ENCODE results near the gene NDUFS1. TPM values are rescaled to one million over a fixed set of nuclear protein-coding genes. Genes with fewer than 3 reads are reported as not detected.
"Not testable (repeated sequence)": the region's sequence is repeated elsewhere in the genome, so short reads cannot be mapped to it uniquely, and the experiment has no call there.

Gene NDUFS1
- total and polyA plus RNA-seq, 9 donors = 47.3 to 99.3 (median 63.4) TPM

DNA sequence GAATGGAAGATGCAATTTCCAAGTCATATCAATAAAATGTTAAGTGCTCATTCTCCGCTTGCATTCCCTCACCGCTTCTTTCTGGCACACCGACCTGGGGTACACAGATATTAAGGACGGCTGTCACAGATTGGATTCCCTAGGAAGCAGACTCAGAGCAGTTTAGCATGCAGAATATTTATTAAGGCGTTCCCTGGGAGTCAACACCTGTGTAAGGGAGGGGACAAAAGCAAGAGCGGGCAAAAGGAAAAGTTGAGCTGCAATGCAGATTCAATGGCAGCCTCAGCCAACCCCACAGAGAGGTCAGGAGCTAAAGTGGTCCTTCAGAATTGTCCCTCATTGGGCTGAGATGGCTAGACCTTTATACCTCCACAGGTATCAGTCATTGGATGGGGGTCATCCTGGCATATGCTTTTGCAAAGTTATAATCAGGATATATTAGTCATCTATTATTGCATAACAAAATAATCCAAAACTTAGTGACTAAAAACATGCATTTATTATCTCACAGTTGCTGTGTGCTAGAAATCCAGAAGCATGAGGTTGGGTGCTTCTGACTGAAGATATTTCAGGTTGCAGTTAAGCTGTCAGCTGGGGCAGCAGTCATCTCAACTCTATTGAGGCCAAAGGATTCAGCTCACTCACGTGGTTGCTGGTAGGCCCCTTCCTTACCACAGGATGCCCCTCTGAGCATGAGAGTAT, 46.2 kb downstream of the NDUFS1 start:
- DNase-seq = no peak
- Histone ChIP-seq H3K4me3 (ENCODE audit: low read length) (no peak overlapping the region), H3K27me3 (ENCODE audit: control insufficient read depth, insufficient read depth, low read length) (no peaks in the 10 kb centered on the region), H3K36me3 (ENCODE audit: control insufficient read depth, insufficient read depth, low read length) (peaks cover 5% of the 10 kb centered on the region), H3K9me3 (replicated peaks; ENCODE audit: control insufficient read depth, low read depth, low read length) (no peaks in the 10 kb centered on the region), H3K4me1 (ENCODE audit: control insufficient read depth, insufficient read depth, low read length) (no peaks in the 10 kb centered on the region), H3K27ac (ENCODE audit: low read length) (no peak overlapping the region)
- WGBS (ENCODE audit: insufficient coverage) = 89% methylated on average over 4 of the region's 7 CpGs

DNA sequence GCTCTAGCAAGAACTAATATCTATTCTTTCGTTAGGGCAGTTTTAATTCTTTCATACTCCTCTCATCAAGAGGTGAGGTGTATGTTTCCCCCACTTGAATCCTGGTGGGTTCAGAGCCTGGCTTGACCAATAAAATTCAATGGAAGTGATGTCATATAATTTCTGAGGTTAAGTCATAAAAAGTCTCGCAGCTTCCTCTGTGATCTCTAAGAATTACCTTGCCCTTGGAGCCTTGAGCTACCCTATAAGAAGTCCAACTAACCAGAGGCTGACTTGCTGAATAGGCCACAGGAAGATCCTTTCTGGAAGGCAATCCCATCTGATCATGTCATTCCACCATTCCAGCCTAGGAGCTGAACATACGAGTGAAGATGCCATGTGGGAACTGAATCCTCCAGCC, 47.1 kb downstream of the NDUFS1 start:
- Histone ChIP-seq H3K4me1 (ENCODE audit: control insufficient read depth, insufficient read depth, low read length) (no peaks in the 10 kb centered on the region), H3K27me3 (ENCODE audit: control insufficient read depth, insufficient read depth, low read length) (no peaks in the 10 kb centered on the region), H3K4me3 (ENCODE audit: low read length) (no peak overlapping the region), H3K9me3 (replicated peaks; ENCODE audit: control insufficient read depth, low read depth, low read length) (no peaks in the 10 kb centered on the region), H3K27ac (ENCODE audit: low read length) (no peak overlapping the region), H3K36me3 (ENCODE audit: control insufficient read depth, insufficient read depth, low read length) (peaks cover 5% of the 10 kb centered on the region)
- no peak for DNase-seq
- 100% methylated on average over 1 of the region's 3 CpGs for WGBS (ENCODE audit: insufficient coverage)

DNA sequence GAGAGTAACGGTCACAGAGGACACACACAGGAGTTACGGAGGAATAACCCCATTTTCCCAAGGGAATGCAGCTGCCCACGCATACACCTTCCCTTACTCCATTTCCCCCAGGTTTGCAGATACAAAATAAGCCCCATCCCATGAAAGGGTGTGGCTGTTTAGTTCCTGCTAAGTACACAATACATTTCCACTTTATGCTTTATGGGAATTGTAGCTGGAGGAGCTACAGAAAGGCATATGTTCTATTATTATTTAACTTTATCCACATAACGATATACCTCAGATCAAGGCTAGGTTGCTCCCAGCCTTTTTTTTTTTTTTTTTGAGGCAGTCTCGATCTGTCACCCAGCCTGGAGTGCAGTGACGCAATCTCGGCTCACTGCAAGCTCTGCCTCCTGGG, 50.5 kb downstream of the NDUFS1 start:
- Histone ChIP-seq H3K4me1 (ENCODE audit: control insufficient read depth, insufficient read depth, low read length) (no peaks in the 10 kb centered on the region), H3K36me3 (ENCODE audit: control insufficient read depth, insufficient read depth, low read length) (peaks cover 6% of the 10 kb centered on the region), H3K27me3 (ENCODE audit: control insufficient read depth, insufficient read depth, low read length) (no peaks in the 10 kb centered on the region), H3K9me3 (replicated peaks; ENCODE audit: control insufficient read depth, low read depth, low read length) (no peaks in the 10 kb centered on the region), H3K4me3 (ENCODE audit: low read length) (no peak overlapping the region), H3K27ac (ENCODE audit: low read length) (no peak overlapping the region)
- no CpG with 5 or more reads among the region's 7 CpGs for WGBS (ENCODE audit: insufficient coverage)
- DNase-seq = no peak

DNA sequence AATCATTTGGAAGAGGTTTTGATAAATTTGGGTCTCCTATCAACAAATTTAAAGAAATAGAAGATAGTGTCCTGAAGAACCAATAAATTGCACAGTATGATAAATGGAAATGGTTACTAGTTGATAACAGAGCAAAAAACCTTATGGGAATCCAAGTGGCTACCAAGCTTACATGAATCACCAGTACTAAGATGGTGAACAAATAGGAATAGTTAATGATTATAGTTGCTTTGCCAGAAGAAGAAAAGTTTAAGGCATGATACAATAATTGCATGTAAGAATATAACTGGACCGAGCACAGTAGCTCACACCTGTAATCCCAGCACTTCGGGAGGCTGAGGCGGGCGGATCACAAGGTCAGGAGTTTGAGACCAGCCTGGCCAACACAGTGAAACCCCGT, 53.7 kb downstream of the NDUFS1 start:
- no peaks in the 10 kb centered on the region for H3K4me1 ChIP-seq (ENCODE audit: control insufficient read depth, insufficient read depth, low read length)
- no peak overlapping the region for H3K4me3 ChIP-seq (ENCODE audit: low read length)
- no peak overlapping the region for H3K27ac ChIP-seq (ENCODE audit: low read length)
- H3K27me3 ChIP-seq (ENCODE audit: control insufficient read depth, insufficient read depth, low read length) = no peaks in the 10 kb centered on the region
- peaks cover 4% of the 10 kb centered on the region for H3K36me3 ChIP-seq (ENCODE audit: control insufficient read depth, insufficient read depth, low read length)
- DNase-seq = no peak
- 90% methylated on average over 2 of the region's 5 CpGs for WGBS (ENCODE audit: insufficient coverage)
- H3K9me3 ChIP-seq (replicated peaks; ENCODE audit: control insufficient read depth, low read depth, low read length) = no peaks in the 10 kb centered on the region

DNA sequence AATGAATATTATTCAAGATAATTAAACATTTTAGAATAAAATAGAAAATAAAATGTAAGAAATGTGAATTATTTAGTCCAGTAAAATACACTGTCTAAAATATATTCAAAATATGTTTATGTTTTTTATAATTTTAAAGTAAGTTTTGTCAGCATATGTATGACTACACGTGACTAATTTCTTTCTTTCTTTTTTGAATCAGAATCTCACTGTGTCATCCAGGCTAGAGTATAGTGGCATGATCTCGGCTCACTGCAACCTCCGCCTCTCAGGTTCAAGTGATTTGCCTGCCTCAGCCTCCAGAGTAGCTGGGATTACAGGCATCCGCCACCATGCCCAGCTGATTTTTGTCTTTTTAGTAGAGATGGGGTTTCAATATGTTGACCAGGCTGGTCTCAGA, 54.2 kb downstream of the NDUFS1 start:
- H3K4me3 ChIP-seq (ENCODE audit: low read length) = no peak overlapping the region
- peaks cover 4% of the 10 kb centered on the region for H3K36me3 ChIP-seq (ENCODE audit: control insufficient read depth, insufficient read depth, low read length)
- WGBS (ENCODE audit: insufficient coverage) = no CpG with 5 or more reads among the region's 4 CpGs
- no peaks in the 10 kb centered on the region for H3K4me1 ChIP-seq (ENCODE audit: control insufficient read depth, insufficient read depth, low read length)
- H3K27ac ChIP-seq (ENCODE audit: low read length) = no peak overlapping the region
- no peak for DNase-seq
- no peaks in the 10 kb centered on the region for H3K27me3 ChIP-seq (ENCODE audit: control insufficient read depth, insufficient read depth, low read length)
- no peaks in the 10 kb centered on the region for H3K9me3 ChIP-seq (replicated peaks; ENCODE audit: control insufficient read depth, low read depth, low read length)

DNA sequence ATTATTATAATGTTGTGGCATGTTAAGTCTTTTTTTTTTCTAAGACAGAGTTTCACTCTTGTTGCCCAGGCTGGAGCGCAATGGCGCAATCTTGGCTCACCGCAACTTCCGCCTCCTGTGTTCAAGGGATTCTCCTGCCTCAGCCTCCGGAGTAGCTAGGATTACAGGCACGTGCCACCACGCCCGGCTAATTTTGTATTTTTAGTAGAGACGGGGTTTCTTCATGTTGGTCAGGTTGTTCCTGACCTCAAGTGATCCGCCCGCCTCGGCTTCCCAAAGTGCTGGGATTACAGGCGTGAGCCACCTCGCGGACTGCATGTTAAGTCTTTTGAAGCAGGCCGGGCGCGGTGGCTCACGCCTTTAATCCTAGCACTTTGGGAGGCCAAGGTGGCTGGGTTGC, 60.4 kb downstream of the NDUFS1 start:
- DNase-seq; H3K4me1 ChIP-seq (ENCODE audit: control insufficient read depth, insufficient read depth, low read length); H3K27ac ChIP-seq (ENCODE audit: low read length); H3K9me3 ChIP-seq (replicated peaks; ENCODE audit: control insufficient read depth, low read depth, low read length); H3K27me3 ChIP-seq (ENCODE audit: control insufficient read depth, insufficient read depth, low read length); H3K36me3 ChIP-seq (ENCODE audit: control insufficient read depth, insufficient read depth, low read length); H3K4me3 ChIP-seq (ENCODE audit: low read length): not testable (repeated sequence)
- WGBS (ENCODE audit: insufficient coverage) = 95% methylated on average over 18 of the region's 19 CpGs

DNA sequence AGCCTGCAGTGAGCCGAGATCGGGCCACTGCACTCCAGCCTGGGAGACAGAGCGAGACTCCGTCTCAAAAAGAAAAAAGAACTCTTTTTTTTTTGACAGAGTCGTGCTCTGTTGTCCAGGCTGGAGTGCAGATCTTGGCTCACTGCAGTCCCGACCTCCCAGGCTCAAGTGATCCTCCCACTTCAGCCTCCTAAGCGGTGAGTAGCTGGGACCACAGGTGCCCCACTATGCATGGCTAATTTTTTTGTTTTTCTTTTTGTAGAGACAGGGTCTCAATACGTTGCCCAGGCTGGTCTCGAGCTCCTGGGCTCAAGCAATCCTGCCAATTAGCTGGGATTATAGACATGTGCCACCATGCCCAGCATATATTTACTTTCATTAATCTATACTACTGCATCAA, 60.8 kb downstream of the NDUFS1 start:
- 91% methylated on average over 4 of the region's 9 CpGs for WGBS (ENCODE audit: insufficient coverage)
- Histone ChIP-seq H3K27ac (ENCODE audit: low read length) (no peak overlapping the region), H3K4me3 (ENCODE audit: low read length) (no peak overlapping the region), H3K4me1 (ENCODE audit: control insufficient read depth, insufficient read depth, low read length) (no peaks in the 10 kb centered on the region), H3K36me3 (ENCODE audit: control insufficient read depth, insufficient read depth, low read length) (no peaks in the 10 kb centered on the region), H3K9me3 (replicated peaks; ENCODE audit: control insufficient read depth, low read depth, low read length) (no peaks in the 10 kb centered on the region), H3K27me3 (ENCODE audit: control insufficient read depth, insufficient read depth, low read length) (no peaks in the 10 kb centered on the region)
- DNase-seq = no peak

DNA sequence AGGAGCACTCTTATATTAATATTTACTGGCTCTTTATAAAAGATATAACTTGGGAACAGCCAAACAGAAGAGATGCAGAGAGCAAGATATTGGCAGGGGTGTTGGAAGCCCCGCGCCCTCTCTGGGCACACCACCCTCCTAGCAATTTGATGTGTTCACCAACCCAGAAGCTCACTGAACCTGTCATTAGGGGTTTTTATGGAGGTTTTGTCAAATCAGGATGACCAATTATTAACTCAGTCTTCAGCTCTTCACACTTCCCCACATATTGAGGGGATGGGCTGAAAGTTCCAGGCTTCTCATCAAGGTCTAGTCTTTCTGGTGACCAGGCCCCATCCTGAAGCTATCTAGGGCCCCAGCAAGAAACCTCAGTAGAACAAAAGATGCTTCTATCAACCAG, 62.4 kb downstream of the NDUFS1 start:
- no peaks in the 10 kb centered on the region for H3K27me3 ChIP-seq (ENCODE audit: control insufficient read depth, insufficient read depth, low read length)
- no peak for DNase-seq
- no peaks in the 10 kb centered on the region for H3K36me3 ChIP-seq (ENCODE audit: control insufficient read depth, insufficient read depth, low read length)
- no peak overlapping the region for H3K4me3 ChIP-seq (ENCODE audit: low read length)
- no peak overlapping the region for H3K27ac ChIP-seq (ENCODE audit: low read length)
- WGBS (ENCODE audit: insufficient coverage) = no CpG with 5 or more reads among the region's 2 CpGs
- no peaks in the 10 kb centered on the region for H3K4me1 ChIP-seq (ENCODE audit: control insufficient read depth, insufficient read depth, low read length)
- no peaks in the 10 kb centered on the region for H3K9me3 ChIP-seq (replicated peaks; ENCODE audit: control insufficient read depth, low read depth, low read length)

DNA sequence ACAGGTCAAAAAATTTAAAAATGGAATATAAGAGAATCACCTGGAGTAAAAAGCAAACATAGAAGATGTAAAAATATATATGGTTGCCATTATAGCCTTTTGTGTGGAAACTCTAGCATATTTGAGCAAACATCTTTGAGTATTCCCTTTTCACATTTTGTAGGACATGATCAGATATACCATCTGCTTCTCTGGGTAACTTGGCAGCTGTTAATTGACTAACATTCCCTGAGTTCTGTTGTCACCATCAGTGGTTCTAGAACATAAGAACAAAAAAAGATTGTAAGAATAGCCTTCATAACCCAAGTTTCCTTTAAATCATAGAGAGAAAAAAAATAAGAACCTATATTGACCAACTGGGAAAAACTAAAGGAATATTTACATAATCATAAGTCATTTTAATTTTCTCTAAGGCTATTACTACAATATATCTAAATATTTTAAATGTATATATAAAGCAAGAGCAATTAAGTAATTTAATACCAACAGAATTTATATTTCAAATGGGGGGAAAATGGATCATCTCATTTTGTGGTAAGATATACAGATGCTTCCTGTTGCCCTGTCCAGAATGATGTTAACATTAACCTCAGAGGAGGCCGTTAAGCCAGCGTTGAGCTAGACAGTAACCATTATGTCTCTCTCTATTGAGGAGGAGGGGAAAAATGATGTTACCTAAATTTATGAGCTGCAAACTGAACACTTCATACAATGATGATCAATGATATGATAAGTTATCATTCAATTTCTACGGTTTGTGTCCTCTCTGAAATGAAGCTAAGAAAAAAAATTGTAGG, 63.5 kb downstream of the NDUFS1 start:
- no peak overlapping the region for H3K4me3 ChIP-seq (ENCODE audit: low read length)
- no CpG with 5 or more reads among the region's 3 CpGs for WGBS (ENCODE audit: insufficient coverage)

DNA sequence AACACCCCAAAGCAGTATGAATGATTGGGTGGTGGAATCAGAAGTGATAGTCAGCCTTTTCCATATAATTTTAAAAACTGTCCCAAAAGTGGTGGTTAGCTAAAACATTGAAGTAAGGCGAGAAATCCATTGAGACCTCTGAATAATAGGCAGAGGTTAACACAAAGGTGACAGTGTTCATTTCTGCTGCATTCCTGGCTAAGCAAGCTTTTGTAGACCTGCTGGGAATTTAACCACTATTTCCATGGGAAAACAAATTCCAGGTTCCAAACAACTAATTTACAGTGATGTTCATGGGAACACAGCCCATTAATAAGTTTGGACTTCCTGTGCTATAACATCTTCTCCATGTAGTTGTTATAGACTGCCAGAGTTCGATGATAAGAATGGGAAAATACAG, 66.9 kb downstream of the NDUFS1 start:
- no peak overlapping the region for H3K27ac ChIP-seq (ENCODE audit: low read length)
- H3K9me3 ChIP-seq (replicated peaks; ENCODE audit: control insufficient read depth, low read depth, low read length) = no peaks in the 10 kb centered on the region
- H3K36me3 ChIP-seq (ENCODE audit: control insufficient read depth, insufficient read depth, low read length) = peaks cover 9% of the 10 kb centered on the region
- WGBS (ENCODE audit: insufficient coverage) = no CpG with 5 or more reads among the region's 2 CpGs
- peak; percentile 32 for DNase-seq
- H3K4me1 ChIP-seq (ENCODE audit: control insufficient read depth, insufficient read depth, low read length) = peaks cover 3% of the 10 kb centered on the region
- no peaks in the 10 kb centered on the region for H3K27me3 ChIP-seq (ENCODE audit: control insufficient read depth, insufficient read depth, low read length)
- no peak overlapping the region for H3K4me3 ChIP-seq (ENCODE audit: low read length)

More for the DNA sequence above, 63.5 kb downstream of the NDUFS1 start:
- Histone ChIP-seq H3K27me3 (ENCODE audit: control insufficient read depth, insufficient read depth, low read length) (no peaks in the 10 kb centered on the region), H3K9me3 (replicated peaks; ENCODE audit: control insufficient read depth, low read depth, low read length) (no peaks in the 10 kb centered on the region), H3K4me1 (ENCODE audit: control insufficient read depth, insufficient read depth, low read length) (no peaks in the 10 kb centered on the region), H3K27ac (ENCODE audit: low read length) (no peak overlapping the region), H3K36me3 (ENCODE audit: control insufficient read depth, insufficient read depth, low read length) (peaks cover 2% of the 10 kb centered on the region)
- DNase-seq = no peak

Measured in muscle of leg (tissue), 11 donors.